Prostate gland (tissue), 2 donors: ENCODE measurements around the gene PPP1R13B.

Source experiments
- POLR2A ChIP-seq: fragments of 450-650 bp; IDR thresholded peaks from one replicate; pipeline ENCODE4 v1.6.1; 2016; ENCODE audit warnings: antibody characterized with exemption, mild to moderate bottlenecking
- POLR2AphosphoS5 ChIP-seq: sonication (generic); formaldehyde crosslinking; IDR thresholded peaks from one replicate; pipeline ENCODE4 v1.6.1; 2017; ENCODE audit warnings: antibody characterized with exemption
- TF ChIP-seq, protein P1 (sequence below), 4 experiments: fragments of 200-600 bp in 2 of 4; fragments of 450-650 bp in 2 of 4; sonication (generic) in 2 of 4; IDR thresholded peaks; 1 replicate in 3 of 4; 2 replicates in 1 of 4; pipeline ENCODE4 v1.5.1; 2016 to 2019; ENCODE audit warnings: antibody characterized with exemption in 4 of 4, mild to moderate bottlenecking in 2 of 4, moderate library complexity in 2 of 4

DNA sequence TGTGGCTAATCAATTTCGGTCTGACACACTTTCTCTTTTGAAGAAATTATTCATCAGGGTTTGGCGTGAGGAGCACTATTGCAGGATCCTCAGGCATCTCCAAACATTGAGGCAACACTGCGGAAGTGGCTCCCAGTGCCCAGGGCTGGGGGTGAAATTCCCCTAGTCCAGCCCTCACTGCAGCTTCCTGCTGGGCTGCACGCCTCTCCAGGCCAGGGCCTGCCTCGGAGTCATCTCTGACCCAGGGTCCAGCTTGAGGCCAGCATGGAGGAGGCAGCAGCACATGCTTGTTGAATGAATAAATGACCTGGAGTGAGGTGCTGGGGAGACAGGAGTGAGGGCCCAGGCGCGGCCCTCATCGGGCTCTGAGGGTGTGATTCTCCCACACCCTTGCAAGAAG lies 44.9 kb upstream of the PPP1R13B start:
- TF ChIP-seq, protein P1, sequence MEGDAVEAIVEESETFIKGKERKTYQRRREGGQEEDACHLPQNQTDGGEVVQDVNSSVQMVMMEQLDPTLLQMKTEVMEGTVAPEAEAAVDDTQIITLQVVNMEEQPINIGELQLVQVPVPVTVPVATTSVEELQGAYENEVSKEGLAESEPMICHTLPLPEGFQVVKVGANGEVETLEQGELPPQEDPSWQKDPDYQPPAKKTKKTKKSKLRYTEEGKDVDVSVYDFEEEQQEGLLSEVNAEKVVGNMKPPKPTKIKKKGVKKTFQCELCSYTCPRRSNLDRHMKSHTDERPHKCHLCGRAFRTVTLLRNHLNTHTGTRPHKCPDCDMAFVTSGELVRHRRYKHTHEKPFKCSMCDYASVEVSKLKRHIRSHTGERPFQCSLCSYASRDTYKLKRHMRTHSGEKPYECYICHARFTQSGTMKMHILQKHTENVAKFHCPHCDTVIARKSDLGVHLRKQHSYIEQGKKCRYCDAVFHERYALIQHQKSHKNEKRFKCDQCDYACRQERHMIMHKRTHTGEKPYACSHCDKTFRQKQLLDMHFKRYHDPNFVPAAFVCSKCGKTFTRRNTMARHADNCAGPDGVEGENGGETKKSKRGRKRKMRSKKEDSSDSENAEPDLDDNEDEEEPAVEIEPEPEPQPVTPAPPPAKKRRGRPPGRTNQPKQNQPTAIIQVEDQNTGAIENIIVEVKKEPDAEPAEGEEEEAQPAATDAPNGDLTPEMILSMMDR (IDR thresholded peaks at IDR 0.05), result no peak
- no peak for TF ChIP-seq POLR2A
- TF ChIP-seq POLR2AphosphoS5, result no peak
